Stimulated activated CD4-positive, alpha-beta T cell treated with anti-CD3 and anti-CD28 coated beads, Interleukin-4, amount 100 ng/mL, for 1 hour (primary cell): ENCODE measurements around the gene OR52B2.

Experiments
- DNase-seq: peaks from one replicate; pipeline ENCODE4 v3.0.0-alpha.2; 2020

OR52B2 gene

DNA sequence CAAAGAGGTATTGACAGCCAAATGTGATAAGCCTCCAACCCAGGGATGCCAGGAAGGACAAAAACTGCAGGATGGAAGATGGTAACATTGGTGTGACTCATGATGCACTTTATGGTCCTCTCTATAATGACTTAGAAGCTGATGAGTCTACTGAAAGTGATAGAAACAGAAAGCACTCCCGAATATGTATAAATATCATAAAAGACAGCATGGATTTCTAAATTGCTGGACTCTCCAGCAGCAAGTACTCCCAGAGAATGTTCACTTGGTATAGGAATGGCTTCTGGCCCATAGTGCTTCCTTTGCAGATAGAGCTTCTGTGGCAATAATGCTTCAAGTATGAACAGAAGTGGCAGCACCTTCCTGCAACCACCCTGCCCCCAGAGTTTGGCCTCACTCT is at the start of gene OR52B2:
OR52B2 (minus strand) TSS at position 101 of the 400 bp plus-strand sequence; CDS start at position 101, 0 bp downstream.
- DNase-seq, result no peak

DNA sequence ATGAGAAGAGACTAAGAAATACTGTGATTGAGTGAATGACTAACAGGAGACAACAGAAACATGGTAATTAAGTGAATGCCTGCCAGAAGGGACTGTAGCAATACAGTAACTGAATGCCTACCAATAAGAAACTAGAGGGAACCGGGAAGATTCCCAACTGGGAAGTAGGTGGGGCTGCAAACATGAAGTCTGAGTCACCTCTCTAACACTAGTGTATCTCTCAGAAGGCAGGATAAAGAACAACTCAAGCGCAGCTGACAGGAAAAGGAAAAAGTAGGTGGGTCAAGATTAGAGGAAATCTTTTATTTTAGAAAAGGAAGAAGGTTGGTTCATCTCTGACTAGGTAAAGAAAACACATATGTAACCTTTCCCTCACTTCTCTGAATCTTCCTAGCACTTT is 49.2 kb upstream of the OR52B2 start:
- DNase-seq, result no peak

DNA sequence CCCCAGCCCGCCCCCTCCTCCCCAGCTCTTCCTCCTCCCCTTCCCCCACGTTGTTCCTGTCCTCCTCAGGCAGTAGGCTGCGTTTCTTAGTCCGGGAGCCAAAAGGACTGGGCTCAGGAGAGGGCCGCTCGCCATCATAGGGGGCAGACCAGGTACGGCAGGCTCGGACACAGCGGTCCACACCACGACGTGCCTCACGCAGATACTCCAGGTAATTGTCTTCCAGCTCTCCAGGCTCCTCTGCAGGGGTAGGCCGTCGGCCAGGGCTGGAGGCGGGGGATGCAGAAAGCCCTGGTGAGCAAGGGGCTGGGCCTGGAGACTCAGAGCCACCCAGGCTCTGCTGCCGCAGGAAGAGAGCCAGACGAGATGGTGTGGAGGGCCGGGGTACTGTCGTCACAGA is 47.6 kb upstream of the OR52B2 start:
- no peak for DNase-seq

DNA sequence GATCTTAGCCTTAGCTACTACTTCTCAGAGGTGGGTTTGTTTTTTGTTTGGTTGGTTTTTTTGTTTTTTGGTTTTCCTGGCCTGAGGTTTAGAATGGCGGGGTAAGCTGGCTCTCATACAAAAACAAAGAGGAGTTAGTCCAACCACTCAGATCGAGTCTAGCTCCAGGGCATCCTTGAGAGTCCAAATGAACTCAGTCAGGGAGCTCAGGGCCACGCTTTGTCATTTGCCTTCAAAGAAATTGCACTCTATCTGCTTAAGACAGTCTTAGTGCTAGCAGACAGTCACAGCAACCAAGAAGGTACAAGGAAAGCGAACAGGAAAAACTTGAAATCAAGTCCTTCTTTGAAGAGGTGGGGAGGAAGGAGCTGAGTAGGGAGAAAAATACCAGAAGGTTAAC is 46.4 kb upstream of the OR52B2 start:
- DNase-seq, result no peak

DNA sequence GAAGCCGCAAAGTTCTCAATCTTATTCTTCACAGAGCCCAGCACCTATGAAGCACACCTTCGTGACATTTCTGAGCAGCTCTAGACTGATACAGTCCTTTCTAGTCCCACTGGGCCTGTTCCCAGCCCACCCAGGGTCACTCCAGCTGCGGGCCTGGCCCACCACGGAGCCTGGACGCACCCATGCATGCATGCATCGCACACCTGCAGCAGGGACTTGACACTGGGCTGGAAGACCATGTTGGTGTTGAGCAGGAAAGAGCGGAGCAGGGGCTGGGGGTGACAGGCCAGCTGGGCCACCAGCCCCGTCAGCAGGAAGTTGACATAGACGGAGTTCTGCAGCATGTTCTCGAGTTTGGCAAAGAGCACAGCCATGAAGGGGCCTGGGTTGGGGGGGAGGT is 44.4 kb upstream of the OR52B2 start:
- no peak for DNase-seq

DNA sequence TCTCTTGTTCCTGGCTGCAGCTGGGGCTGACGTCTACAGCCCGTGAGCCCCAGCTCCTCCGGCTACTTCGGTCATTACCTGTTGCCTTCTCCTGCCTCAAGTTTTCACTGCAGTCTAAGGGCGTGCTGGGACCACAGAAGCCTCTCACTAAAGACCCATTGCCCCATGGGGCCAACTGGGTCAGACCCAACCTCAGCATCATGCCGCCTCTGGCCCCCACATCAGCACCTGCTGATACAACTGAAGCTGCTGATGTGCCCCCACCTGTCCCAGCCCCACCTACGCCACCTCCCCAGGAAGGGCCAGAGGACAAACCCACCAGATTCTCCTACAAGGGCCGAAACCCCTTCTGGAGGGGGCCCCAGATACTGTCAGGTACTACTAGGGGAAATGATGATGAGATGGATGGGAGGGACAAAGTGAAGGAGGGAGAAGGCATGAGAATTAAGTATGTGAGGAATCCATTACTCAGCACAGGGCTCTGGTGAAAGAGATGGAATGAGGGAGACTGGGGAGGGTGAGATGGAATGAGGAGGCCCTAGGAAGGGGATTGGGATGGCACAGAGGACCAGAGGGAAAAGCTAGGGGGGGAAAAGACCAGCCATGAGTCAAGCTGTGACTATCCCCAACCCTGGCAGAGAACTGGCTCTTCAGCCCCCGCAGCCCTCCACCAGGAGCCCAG is 40.3 kb upstream of the OR52B2 start:
- DNase-seq, result no peak

DNA sequence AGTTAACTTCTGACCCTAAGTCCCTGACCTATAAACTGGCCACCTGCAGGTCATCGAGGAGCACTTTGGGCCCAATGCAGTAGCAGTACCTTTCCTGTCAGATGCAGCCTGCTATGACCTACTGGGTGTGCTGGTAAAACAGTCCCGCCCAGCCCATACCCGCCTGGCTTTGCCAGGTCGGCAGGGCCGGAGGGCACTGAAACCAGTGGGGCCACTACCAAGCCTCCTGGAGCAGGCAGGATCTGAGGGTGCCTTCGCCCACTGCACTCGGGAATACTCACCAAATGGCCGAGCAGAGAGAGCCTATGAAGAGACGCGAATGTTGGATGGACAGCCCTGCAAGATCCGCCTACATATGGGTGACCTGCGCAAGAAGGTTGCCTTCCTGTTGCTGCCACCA is 39.7 kb upstream of the OR52B2 start:
- DNase-seq, result no peak

DNA sequence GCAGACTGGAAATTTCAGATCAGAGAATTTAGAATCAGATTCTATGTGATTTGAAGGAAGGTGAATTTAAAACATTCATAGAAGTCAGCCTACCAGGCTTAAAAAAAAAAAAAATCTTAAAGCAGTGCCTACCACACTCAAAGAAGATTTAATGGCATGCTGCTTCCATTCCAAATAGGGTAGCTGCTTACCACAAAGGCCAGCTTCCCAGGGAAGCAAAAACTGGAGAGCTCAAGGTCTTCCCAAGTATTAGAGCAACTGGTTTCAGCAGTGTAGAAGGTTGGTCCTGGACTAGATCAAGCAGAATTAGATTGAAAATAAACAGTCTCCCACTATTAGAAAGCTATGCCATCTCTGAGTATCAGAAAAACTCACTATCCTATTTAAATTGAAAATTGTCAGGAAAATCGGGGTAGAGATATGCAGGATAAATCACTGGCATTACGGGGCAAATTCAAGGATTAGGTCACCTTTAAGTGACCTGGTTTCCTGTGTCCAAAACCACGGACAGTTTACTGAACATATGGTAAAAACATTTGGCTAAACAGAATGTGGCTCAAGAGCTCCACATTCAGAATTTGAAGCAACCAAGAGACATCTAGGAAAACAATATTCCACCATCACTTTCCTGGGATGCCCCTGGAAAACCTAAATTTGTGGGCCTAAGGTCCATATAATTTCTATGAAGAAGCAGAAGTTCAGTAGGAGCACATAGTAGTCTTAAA is 36.5 kb upstream of the OR52B2 start:
- no peak for DNase-seq

DNA sequence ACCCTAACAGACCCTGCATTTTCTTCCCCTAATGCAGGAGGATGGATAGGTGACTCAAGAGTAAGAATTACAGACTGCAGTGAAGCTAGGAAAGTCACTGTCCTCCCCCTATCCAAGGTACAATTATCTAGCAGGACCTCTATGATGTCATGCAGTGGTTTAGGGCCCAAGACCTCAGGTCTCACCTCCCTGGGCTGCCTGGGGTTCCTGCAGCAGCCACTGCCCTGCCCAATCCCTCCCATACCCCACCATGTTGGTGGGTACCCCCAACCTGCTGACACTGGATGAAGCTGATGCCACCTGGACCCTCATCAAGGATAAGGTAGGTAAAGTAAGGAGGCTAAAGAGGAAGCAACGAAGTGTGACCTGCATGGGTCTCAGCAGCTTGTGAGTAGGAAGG is 35.2 kb upstream of the OR52B2 start, which contains the start of gene C11orf42:
C11orf42 (plus strand) TSS at position 192 of the 400 bp plus-strand sequence; CDS start at position 251, 59 bp downstream.
- DNase-seq, result no peak

DNA sequence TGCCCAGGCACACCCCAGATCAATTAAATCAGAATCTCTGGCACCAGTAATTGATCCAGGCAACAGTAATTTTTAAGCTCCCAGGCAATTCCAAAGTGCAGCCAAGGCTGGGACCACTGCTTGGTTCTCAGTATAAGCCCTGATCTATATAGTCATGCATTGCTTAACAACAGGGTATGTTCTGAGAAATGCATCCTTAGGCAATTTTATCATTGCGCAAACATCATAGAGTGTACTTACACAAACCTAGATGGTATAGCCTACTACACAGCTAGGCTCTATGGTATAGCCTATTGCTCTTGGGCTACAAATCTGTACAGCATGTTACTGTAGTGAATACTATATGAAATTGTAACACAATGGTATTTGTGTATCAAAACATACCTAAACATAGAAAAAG is 34.6 kb upstream of the OR52B2 start:
- no peak for DNase-seq

DNA sequence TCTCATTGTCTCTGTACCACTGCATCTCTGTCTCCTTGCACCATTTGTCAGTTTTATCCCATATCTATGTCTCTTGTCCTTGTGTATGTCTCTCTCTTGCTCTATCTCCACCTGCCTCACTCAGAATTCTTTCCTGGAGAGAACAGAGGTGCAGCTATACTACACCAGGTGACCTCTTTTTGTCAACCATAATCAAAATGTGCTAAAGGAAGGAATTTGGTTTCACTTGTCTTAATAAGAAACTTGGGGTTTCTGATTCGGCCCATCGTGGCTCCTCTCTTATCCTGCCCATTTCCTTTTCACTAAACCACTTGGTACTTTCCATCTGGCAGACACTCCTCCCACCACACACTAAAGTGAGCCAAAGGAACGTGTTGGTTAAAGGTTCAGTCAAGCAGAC is 33.2 kb upstream of the OR52B2 start:
- no peak for DNase-seq

DNA sequence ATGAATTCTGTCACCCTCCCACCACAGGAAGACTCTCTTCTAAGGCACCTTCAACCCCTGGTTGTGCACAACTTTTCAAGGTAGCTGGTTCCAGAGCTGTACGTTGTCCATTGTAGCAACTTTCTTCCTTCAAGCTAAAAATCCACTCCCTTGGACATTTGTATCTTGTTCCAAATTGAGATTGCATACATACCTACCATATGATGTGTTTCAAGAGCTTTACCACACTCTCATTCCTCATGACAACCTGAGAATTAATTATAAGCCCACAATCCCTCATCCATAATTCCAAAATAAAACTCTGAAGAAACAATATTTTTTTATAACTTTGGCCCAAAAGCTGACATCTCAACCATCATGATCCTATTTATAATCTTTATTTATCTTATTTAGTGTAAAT is 31.9 kb upstream of the OR52B2 start:
- DNase-seq, result no peak

DNA sequence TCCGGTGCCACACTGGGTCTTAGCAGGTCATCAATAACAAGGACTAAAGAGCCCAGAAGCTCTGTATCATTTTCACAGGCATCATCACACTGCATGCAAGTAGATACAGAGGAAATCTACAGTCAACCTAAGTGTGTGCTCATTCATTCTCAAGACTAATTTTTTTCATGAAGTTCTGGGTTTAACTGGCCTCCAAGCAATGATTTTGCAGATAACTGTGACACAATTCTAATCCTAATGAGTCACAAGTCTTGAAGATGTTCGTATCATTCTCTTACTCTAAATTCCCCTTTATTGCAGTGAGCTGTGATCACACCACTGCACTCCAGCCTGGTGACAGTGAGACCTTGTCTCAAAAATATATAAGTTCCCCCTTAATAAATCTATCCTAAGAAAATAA is 31.4 kb upstream of the OR52B2 start:
- no peak for DNase-seq

DNA sequence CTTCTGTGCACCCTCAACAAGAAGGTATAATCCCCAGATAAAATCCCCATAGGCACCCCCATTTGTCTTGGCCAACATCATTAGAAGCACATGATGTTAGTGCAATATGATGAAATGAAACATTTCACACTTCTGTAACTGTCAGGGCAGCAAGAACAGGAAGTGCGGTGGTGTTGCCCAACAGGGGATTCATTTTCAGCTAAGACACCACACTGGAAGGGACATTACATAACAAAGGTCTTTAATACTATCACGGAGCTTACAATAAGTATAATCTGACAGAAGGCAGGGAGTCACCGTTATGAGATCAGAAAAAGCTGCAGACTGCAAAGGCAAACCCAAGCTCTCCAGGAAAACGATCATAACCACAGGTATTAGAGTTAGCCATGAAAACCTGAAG is 30.8 kb upstream of the OR52B2 start:
- DNase-seq, result no peak

DNA sequence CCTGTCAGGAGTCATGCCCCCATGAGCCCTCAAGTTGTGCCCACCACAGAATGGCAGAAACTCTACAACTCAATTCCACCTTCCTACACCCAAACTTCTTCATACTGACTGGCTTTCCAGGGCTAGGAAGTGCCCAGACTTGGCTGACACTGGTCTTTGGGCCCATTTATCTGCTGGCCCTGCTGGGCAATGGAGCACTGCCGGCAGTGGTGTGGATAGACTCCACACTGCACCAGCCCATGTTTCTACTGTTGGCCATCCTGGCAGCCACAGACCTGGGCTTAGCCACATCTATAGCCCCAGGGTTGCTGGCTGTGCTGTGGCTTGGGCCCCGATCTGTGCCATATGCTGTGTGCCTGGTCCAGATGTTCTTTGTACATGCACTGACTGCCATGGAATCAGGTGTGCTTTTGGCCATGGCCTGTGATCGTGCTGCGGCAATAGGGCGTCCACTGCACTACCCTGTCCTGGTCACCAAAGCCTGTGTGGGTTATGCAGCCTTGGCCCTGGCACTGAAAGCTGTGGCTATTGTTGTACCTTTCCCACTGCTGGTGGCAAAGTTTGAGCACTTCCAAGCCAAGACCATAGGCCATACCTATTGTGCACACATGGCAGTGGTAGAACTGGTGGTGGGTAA is 29.2 kb upstream of the OR52B2 start, which contains the start of gene OR52W1:
OR52W1 (plus strand) TSS at position 51 of the 637 bp plus-strand sequence; CDS start at position 51, 0 bp downstream.
- no peak for DNase-seq

DNA sequence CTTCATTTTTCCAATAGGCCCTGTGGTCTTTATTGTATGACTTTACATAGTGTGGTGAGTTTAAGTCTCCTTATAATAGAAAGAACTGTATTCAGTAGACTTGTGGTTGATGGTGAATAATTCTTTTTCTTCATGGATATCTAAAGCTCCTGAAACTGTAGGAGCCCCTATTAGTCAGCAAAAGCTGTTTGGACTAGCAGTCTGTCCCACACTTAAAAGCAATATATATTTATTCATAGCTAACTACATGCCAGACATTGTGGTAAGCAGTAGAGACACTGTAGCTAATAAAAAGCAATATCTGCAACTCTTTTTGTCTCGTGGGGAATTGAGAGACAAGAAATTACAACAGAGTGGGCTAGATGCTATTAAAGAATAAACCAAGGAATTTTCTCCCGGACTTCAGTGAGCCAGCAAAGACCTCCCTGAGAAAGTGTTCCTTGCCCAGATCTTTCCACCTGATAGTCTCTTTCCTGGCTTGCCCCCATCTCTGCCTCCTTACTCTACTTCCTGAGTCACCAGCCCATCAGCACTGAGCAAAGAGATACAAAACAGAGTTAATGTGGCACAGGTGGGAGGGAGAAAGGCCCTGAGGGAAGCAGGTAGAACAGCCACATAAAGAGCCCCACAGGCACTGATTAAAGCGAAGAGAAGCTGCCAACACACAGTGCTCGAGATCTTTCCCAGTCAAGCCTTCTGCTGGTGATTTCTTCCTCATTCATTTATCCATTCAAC is 27.5 kb upstream of the OR52B2 start:
- DNase-seq, result no peak

DNA sequence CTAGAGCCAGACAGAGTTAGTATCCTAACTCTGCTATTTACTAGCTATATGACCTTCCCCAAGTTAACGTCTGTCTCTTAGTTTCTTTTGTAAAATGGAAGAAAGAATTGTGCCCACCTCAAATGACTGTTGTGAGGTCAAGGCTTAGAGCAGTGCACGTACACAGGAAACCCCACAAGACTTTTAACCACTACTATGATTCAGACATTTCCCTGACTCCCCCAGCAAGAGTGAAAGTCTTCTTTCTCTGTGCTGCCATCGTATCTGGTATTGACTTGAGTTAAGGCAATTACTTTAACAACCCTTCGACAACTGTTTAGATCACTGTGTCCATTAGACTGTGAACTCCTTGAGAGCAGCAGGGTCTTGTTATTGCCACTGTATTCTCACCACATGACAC is 26.3 kb upstream of the OR52B2 start:
- DNase-seq, result no peak

DNA sequence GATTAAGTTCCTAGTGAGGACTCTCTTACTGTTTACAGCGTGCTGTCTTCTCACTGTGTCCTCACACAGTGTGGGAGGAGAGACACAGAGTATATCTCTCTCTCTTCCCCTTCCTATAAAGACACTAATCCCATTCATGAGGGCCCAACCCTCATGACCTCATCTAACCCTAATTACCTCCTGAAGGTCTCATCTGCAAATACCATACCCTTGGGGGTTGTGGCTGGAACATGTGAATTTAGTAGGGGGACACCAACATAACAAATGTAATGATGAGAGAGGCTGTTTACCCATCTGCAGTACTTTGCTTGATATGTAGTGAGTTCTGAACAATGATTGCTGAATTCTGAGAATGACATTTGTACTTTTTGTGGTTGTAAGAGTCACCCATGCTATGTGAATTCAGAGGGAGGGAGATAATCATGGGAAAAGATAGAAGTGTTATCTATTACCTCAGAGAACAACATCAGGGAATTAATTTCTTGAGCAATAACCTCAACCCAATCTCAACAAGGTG is 24.0 kb upstream of the OR52B2 start:
- DNase-seq, result no peak

DNA sequence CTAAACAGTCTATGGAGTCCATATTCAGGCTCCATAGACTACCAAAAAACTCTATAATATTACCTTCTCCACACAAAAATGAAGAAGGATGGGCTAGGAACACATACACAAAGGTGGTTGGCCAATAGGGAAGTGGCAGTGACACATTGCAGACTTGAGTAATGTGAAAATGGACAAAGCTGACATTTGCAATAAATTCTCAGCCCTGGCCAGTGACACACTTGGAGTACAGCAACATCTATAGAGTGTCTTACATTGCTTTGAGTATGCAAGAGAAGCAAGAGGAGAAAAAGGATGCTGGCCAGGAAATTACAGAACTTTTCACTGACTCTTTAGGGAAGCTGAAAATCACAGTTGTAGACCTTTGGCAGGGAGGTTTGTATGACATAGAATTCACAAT is 21.6 kb upstream of the OR52B2 start:
- DNase-seq, result no peak

DNA sequence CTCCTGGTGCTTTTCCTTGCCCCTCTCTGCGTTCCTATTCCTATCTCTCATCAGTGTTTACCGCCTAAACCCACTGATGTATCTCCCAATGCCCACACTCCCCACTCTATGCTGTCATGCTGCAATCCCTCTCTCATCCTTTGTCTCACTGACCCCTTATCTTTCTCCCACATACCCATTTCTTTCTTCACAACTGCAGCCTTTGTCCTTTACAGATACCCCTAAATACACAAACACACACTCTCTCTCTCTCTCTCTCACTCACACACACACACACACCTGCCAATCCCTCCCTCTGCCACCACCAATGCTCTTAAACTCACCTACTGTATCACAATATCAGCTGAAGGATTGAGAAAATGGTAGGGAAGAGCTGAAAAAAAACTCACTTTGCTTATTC is 5.3 kb upstream of the OR52B2 start:
- DNase-seq, result no peak

DNA sequence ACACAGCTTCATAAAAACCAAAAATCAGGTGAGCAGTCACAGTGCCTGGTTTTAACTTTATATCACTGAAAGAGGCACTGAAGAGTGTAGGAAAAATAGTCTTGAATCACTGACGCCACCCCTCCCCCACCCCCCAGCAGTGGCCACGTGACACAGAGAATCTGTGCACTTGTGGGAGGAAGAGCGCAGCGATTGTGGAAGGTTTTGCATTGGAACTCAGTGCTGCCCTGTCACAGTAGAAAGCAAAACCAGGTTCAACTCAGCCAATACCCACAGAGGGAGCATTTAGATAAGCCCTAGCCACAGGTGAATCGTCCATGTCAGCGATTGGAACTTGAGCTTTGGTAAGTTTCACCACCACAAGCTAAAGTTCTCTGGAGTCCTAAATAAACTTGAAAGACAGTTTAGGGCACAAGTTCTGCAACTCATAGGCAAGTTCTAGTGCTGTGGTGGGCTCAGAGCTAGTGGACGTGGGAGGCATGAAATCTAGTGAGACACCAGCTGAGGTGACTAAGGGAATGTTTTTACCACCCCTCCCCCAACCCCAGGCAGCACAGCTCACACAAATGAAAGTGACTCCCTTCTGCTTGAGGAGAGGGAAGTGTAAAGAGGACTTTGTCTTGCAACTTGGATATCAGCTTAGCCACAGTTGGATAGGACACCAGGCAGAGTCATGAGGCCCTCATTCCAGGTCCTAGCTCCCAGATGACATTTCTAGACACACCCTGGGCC is 13.3 kb downstream of the OR52B2 start:
- DNase-seq, result no peak

DNA sequence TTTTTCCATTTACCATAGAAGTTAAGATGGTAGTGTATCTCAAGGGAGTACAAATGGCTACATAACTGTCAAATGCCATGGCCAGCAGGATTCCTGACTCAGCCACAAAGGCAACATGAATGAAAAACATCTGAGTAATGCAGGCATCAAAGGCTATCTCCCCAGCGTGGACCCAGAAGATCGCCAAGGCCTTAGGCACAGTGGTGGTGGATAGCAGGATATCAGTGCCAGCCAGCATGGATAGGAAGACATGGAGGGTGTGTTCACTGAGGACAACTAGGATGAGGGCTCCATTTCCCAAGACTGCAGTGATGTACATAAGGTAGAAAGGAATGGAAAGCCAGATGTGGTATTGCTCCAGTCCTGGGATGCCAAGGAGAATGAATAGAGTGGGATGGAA is 18.0 kb downstream of the OR52B2 start:
- DNase-seq, result no peak
